HepG2 (cell line): ENCODE data around the gene TMTC1. TPM values are rescaled to one million over a fixed set of nuclear protein-coding genes. Genes with fewer than 3 reads are reported as not detected.

ENCODE experiments used
- ATAC-seq: fragments of 200-7000 bp; cut with Tn5 transposase; 3 replicates; pipeline ENCODE4 v1.9.1; 2020; ENCODE audit warnings: mild to moderate bottlenecking, moderate library complexity
- BruUV-seq: library from RNA; stranded (reverse); fragments of 400-500 nt; replicated peaks from 2 replicates; lab custom pipeline; 2021; lab: Mats Ljungman, UMichigan
- CTCF ChIA-PET: fragments of 300-600 bp; formaldehyde crosslinking; extraction: SDS; loops from one replicate; lab custom pipeline; 2021; ENCODE audit warnings: low total read pairs, inconsistent platforms, low intra/inter-chr PET ratio; lab: Yijun Ruan, JAX
- POLR2A ChIA-PET: fragments of 350-600 bp; sonication (Branson Sonifier 250); formaldehyde crosslinking; loops from one replicate; lab custom pipeline; 2020; ENCODE audit warnings: antibody characterized with exemption, inconsistent platforms; lab: Yijun Ruan, JAX
- DNase-seq: peaks from one replicate; pipeline ENCODE4 v3.0.0-alpha.2; 2015; ENCODE audit warnings: low spot score
- FAIRE-seq: peaks from 3 replicates; lab custom pipeline; 2011; peaks lifted over from hg19 to GRCh38; lab: Jason Lieb, UNC
- H2AFZ ChIP-seq: one replicate; pipeline ENCODE4 v1.6.1; 2011; ENCODE audit warnings: low read length, inconsistent platforms
- H3K27ac ChIP-seq: fragments of 300-600 bp; 3 replicates; pipeline ENCODE4 v1.8.0; 2011; ENCODE audit warnings: mixed run types, mild to moderate bottlenecking, mixed read lengths, low read length, inconsistent platforms; ENCODE audit not compliant: insufficient read depth; ENCODE audit errors: extremely low read length
- H3K27me3 ChIP-seq, 2 experiments: fragments of 200-600 bp in 1 of 2; 2 replicates in 1 of 2; 3 replicates in 1 of 2; pipeline versions ENCODE4 v1.6.0 to v1.8.0; 2011; ENCODE audit warnings: low read length in 2 of 2, mild to moderate bottlenecking in 2 of 2, moderate library complexity in 2 of 2, inconsistent platforms in 1 of 2; ENCODE audit not compliant: insufficient read depth in 2 of 2, control insufficient read depth in 1 of 2
- H3K36me3 ChIP-seq, 2 experiments: fragments of 200-600 bp in 1 of 2; replicated peaks in 1 of 2; 2 replicates in 1 of 2; 3 replicates in 1 of 2; pipeline versions ENCODE4 v1.5.1 to v1.8.0; 2011; ENCODE audit warnings: low read length in 2 of 2, inconsistent platforms in 1 of 2; ENCODE audit not compliant: insufficient read depth in 2 of 2, control insufficient read depth in 1 of 2
- H3K4me1 ChIP-seq: 2 replicates; pipeline ENCODE4 v1.5.1; 2012; ENCODE audit warnings: low read length, inconsistent platforms; ENCODE audit not compliant: insufficient read depth
- H3K4me2 ChIP-seq: 2 replicates; pipeline ENCODE4 v1.6.0; 2011; ENCODE audit warnings: low read depth, low read length, inconsistent platforms
- H3K4me3 ChIP-seq, 3 experiments: fragments of 200-600 bp in 1 of 3; sonication (generic), shearing (Covaris generic) in 1 of 3; replicated peaks in 1 of 3; 2 replicates each; pipeline ENCODE4 v1.5.1; 2011 to 2016; ENCODE audit warnings: low read length in 3 of 3, inconsistent platforms in 2 of 3, low read depth in 2 of 3, mild to moderate bottlenecking in 2 of 3, control low read depth in 1 of 3, mixed read lengths in 1 of 3; ENCODE audit not compliant: insufficient read depth in 1 of 3
- H3K79me2 ChIP-seq: one replicate; pipeline ENCODE4 v1.6.1; 2011; ENCODE audit warnings: low read length, inconsistent platforms; ENCODE audit not compliant: insufficient read depth
- H3K9ac ChIP-seq: 2 replicates; pipeline ENCODE4 v1.6.0; 2011; ENCODE audit warnings: mild to moderate bottlenecking, low read depth, low read length, inconsistent platforms; ENCODE audit not compliant: insufficient read depth
- H3K9me3 ChIP-seq: 2 replicates; pipeline ENCODE4 v1.5.1; 2012; ENCODE audit warnings: mild to moderate bottlenecking, low read length
- H4K20me1 ChIP-seq: 2 replicates; pipeline ENCODE4 v1.6.0; 2011; ENCODE audit warnings: inconsistent platforms, mild to moderate bottlenecking, low read length, moderate library complexity; ENCODE audit not compliant: insufficient read depth
- HDAC6 ChIP-seq: fragments of 200-600 bp; sonication (generic); IDR thresholded peaks from 2 replicates; pipeline ENCODE4 v1.7.0; 2017; ENCODE audit warnings: mild to moderate bottlenecking, antibody characterized with exemption, low read length, low read depth
- MAFK ChIP-seq, 2 experiments: IDR thresholded peaks in 1 of 2; conservative IDR thresholded peaks in 1 of 2; 2 replicates each; pipeline ENCODE4 v1.6.1; 2011; ENCODE audit warnings: improper control_type of control experiment in 2 of 2, low read length in 2 of 2
- MED1 ChIP-seq: sonication (generic); formaldehyde crosslinking; IDR thresholded peaks from 2 replicates; pipeline ENCODE4 v1.4.0; 2020; ENCODE audit warnings: missing genetic modification reagents
- SAFB2 ChIP-seq: sonication (generic); formaldehyde crosslinking; IDR thresholded peaks from 2 replicates; pipeline ENCODE4 v1.5.1; 2020; ENCODE audit warnings: missing genetic modification reagents, low read depth, mild to moderate bottlenecking, borderline replicate concordance
- ZNF557 ChIP-seq: sonication (generic); formaldehyde crosslinking; IDR thresholded peaks from 2 replicates; pipeline ENCODE4 v1.4.0; 2020; ENCODE audit warnings: missing genetic modification reagents
- ZNF788 ChIP-seq: sonication (generic); formaldehyde crosslinking; IDR thresholded peaks from 2 replicates; pipeline ENCODE4 v1.5.0; 2020; ENCODE audit warnings: mild to moderate bottlenecking, missing genetic modification reagents, borderline replicate concordance
- ZNF83 ChIP-seq: sonication (generic); formaldehyde crosslinking; IDR thresholded peaks from 2 replicates; pipeline ENCODE4 v1.4.0; 2020; ENCODE audit warnings: missing genetic modification reagents, mild to moderate bottlenecking, borderline replicate concordance
- whole genome bisulfite sequencing: methylation state at CpG from one replicate; pipeline ENCODE4 v1.1.6; 2017; ENCODE audit warnings: low lambda C conversion rate; 5-methylcytosine and 5-hydroxymethylcytosine counted together
- in situ Hi-C: cut with HindIII; loops from 2 replicates; pipeline ENCODE4 v1.10.0; 2017; ENCODE audit warnings: low pct_unique_long_range_greater_than_20kb; ENCODE audit not compliant: extremely low pct_ligation_motif_present
- intact Hi-C: fragments of 100-400 bp; cut with micrococcal nuclease; formaldehyde crosslinking; loops from one replicate; pipeline ENCODE4 v1.10.0; 2022; ENCODE audit not compliant: unreplicated experiment
- polyA plus RNA-seq, 8 experiments: library from polyadenylated mRNA; depleted of rRNA in 3 of 8; stranded (reverse) in 7 of 8; unstranded in 1 of 8; fragments of >200 nt; fragmentation: Illumina TruSeq in 4 of 8; extraction: Trizol in 4 of 8; gene quantifications; 2 replicates each; pipeline versions ENCODE4 v1.2.1 to v1.2.3, GENCODE V29; 2011 to 2016; ENCODE audit warnings: low read depth in 4 of 8, missing spikeins in 1 of 8, mixed read lengths in 1 of 8; ENCODE audit not compliant: insufficient read depth in 1 of 8
- total RNA-seq, 5 experiments: library from RNA; depleted of rRNA; stranded (reverse); fragments of >200 nt; fragmentation: Illumina TruSeq; extraction: Trizol; gene quantifications; 2 replicates each; pipeline ENCODE4 v1.2.3, GENCODE V29; 2016; ENCODE audit warnings: low read depth in 1 of 5

TMTC1 gene
- total and polyA plus RNA-seq, 2 of the 13 experiments (the other 11 are each of a cell fraction or from before 2014, with no cell fraction given), result 0.69 to 1.8 TPM

GRCh38 chr12:29782285-29782870 lies 1.4 kb downstream of the TMTC1 start:
- ChIA-PET CTCF (no interaction called here), POLR2A (no interaction called here)
- Histone ChIP-seq H3K4me2 (peak overlapping the region; percentile 72; the same call in 1 of the 2 replicates), H3K27me3 (peaks cover 0 to 41% of the 10 kb centered on the region in 2 experiments; a peak in 3 of 5 replicates), H3K9ac (no peak overlapping the region), H3K27ac (no peak overlapping the region), H3K36me3 (no peaks in the 10 kb centered on the region), H3K9me3 (no peaks in the 10 kb centered on the region), H4K20me1 (no peaks in the 10 kb centered on the region), H3K4me1 (0 out of 2 replicates have a peak, but pooled peaks cover 10% of the 10 kb centered on the region), H3K4me3 (no peak overlapping the region), H3K79me2 (no peaks in the 10 kb centered on the region), H2AFZ (no peak overlapping the region)
- 6% methylated on average over 16 of the region's 16 CpGs for WGBS
- in situ Hi-C loops (no loop called here), intact Hi-C loops (loop anchor here (10.0 kb wide), 1 partner anchor 138 kb away; no protein-coding TSS in a partner anchor)
- FAIRE-seq (no peak), DNase-seq (no peak), ATAC-seq (peak; percentile 10; the same call in 1 of the 3 replicates)
- BruUV-seq, result no TSS peak
- TF ChIP-seq ZNF557 (CRISPR knock-in tag) (no peak), MAFK (conservative IDR thresholded peaks at IDR 0.05 in 1 of 2, IDR thresholded peaks at IDR 0.05 in 1 of 2; ENCODE audit: low read length in 2 of 2) (0 out of 4 replicates have a peak, but pooled peaks of 1 of the 2 experiments have one; percentile 9)

- Histone ChIP-seq H3K9ac (no peak overlapping the region), H3K4me3 (no peak overlapping the region), H3K9me3 (no peaks in the 10 kb centered on the region), H2AFZ (no peak overlapping the region), H3K4me1 (0 out of 2 replicates have a peak, but pooled peaks cover 10% of the 10 kb centered on the region), H4K20me1 (no peaks in the 10 kb centered on the region), H3K79me2 (no peaks in the 10 kb centered on the region), H3K4me2 (no peak overlapping the region), H3K27me3 (peaks cover 0 to 41% of the 10 kb centered on the region in 2 experiments; a peak in 3 of 5 replicates), H3K36me3 (no peaks in the 10 kb centered on the region), H3K27ac (no peak overlapping the region)
- ChIA-PET POLR2A (no interaction called here), CTCF (no interaction called here)
- WGBS, result 29% methylated on average over 2 of the region's 2 CpGs
- no TSS peak for BruUV-seq
- TF ChIP-seq ZNF788 (no peak), SAFB2 (CRISPR knock-in tag) (no peak), ZNF83 (CRISPR knock-in tag) (no peak), MED1 (CRISPR knock-in tag) (no peak), HDAC6 (no peak)
- in situ Hi-C loops, result no loop called here
- FAIRE-seq, result no peak
- ATAC-seq, result no peak
- intact Hi-C loops, result loop anchor here (10.0 kb wide), 1 partner anchor 137 kb away; no protein-coding TSS in a partner anchor
- DNase-seq, result no peak
Measured at GRCh38 chr12:29781705-29782266, 2.0 kb downstream of the TMTC1 start.
